ENCODE measurements around the gene SDF2L1.

The SDF2L1 gene

DNA sequence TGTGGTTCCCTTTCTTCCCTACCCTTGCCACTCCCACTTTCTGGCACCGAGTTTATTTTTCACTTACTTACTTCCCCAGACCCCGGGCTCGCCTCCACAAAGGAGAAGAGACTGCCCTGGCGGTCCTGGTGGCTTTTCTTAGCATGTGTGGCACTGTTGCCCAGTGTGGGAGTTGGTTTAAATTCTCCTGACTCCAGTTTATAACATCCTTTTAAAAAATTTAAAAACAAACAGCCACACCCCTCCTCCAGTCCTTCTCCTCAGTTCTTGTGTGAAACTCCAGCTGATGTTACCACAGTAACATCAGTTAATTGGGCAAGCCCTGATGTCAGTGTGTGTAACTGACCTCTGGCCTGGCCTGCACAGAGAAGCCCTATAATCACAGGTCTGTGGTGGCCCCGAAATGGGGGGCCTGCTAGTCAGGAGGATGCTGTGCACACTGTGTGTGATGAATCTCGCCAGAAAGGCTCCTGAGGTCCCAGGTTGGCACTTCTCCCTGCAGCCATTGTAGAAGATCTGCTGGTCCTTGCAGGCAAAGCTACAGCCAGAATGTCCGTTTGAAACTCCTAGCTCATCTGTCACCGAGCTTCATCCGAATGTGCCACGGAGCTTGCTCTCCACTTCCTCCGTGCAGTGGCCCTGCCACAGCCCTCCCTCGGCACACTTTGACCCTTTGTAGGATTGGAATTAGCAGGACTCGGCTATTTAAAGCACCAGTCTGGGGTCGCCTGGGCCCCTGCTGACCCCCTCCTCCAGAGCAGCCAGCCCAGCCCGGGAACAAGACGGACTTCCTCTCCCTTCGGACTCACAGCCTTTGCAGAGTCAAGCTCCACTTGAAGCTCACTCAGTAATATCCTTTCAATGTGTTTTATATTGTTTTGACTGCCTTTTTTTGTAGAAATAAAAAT, 19.8 kb upstream of the SDF2L1 start:
- DNase-seq (ENCODE audit: low spot score) = no peak

DNA sequence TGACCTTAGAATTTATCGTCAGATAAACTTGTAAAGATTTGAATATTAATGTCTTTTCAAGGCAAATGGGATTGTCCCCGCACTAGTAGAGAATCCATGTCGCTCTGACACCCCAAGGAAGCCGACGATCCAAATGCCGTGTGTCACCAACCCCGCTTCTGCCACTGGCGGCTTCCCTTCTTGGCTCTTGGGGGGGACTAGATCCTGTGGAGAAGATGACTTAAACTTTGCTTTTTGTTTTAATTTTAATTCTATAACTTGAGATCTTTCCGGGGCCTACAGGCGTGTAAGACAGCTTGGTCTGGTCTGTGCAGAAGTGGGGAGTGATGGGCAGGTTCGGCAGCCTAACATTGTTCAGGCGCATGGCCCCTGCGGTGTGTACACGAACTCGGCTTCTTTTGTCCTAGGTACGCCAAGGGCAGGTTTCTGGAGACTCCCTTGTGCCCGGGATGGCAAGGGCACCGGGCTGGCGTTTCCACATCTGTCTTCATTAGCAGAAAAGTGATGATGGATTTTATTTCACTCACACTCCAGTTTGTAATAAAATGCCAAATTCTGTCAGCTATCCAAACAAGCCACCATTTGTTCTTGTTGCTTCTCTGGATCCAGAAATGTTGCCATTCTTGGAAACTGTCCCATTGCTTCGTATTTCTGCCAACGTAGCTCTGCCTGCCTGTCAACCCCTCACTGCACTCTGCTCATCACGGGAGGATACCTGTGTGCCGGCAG, 19.0 kb upstream of the SDF2L1 start:
- no peak for DNase-seq (ENCODE audit: low spot score)

DNA sequence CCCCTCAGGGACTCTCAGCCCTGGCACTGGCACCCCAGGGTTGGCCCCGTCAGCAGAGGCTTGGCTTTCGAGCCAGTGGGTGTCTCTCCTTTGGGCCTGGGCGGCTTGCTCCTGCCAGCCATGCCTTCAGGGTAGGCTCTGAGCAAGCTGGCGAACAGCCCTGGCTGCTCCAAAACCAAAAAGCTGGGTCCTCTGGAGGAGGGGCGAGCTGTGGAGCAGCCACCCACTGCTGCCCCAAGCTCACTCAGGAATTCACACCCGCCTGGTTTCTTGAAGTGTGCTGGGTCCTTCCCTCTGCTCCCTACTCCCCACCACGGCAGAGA, 18.5 kb upstream of the SDF2L1 start:
- no peak for DNase-seq (ENCODE audit: low spot score)

DNA sequence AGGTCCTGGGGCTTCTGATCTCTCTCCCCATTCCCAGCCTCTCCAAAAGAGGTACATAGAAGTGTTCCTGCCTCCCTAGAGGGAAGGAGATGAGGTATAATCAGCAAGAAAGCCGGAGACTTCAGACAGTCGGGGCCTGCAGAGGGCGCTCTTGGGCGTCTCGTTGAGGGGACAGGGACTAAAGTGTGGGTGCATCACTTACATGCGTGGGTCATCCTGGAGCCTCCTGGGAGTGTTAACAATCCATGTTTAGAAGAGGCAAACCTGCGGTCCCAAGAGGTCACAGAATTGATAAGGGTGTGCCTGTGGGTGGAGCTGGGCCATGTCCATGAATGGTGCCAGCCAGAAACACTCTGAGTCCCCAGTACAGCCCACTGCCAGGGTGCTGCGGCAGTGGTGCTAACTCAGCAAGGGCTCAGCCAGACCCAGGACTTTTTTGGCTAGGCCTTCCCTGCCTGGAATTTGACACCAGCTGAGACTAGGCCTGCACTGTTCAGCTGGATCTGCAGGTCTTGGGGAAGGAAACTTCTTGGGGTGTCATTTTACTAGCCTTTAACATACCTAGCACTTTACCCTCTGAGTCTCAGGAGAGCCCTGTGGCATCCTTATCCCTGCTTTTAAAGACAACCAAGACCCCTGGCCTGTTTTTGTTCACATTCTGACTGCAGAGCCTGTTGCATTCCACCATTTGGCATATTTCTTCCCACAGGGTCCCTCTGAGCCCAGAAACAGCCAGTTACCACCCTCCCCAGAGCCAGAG, 17.8 kb upstream of the SDF2L1 start:
- DNase-seq (ENCODE audit: low spot score) = no peak

DNA sequence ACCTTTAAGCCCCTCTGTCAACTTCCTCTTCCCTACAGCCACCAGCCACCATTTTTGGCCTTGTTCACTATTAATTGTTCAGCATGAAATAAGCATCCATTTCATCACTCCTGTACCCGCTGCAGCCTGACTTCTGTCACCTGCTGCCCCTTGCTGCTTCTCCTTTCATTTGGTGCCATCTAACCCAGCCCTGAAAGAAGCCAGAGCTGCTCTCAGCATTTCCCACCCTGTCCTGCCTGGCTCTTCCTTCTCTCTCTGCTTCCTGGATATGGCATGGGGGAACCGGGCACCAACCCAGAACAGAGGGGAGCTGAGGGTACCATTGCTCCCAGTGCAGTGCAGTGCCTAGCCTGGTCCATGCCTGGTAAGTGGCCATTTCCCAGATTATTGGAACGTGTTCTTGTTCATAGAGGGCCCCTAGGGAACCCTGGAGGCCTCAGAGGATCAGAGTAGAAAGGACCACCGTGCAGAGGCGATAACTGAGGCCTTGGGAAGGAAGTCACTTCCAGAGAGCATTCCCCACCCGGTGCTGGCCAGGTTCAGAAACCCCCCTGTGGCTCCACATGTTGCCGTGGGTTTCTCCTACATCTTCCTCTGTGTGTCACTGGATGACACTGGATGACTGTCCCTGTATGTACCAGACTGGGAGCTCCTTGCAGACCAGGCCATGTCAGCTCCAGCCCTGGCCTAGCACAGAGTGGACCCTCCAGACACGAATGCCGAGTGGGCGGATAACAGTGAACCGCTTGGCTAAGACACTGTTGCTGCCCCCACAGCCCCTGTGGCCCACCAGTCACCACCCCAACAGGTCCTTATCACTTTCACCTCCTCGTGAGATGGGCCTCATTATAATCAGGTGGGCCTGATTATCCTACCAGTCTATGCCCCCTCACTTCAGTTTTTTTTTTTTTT, 17.0 kb upstream of the SDF2L1 start:
- DNase-seq (ENCODE audit: low spot score) = no peak

DNA sequence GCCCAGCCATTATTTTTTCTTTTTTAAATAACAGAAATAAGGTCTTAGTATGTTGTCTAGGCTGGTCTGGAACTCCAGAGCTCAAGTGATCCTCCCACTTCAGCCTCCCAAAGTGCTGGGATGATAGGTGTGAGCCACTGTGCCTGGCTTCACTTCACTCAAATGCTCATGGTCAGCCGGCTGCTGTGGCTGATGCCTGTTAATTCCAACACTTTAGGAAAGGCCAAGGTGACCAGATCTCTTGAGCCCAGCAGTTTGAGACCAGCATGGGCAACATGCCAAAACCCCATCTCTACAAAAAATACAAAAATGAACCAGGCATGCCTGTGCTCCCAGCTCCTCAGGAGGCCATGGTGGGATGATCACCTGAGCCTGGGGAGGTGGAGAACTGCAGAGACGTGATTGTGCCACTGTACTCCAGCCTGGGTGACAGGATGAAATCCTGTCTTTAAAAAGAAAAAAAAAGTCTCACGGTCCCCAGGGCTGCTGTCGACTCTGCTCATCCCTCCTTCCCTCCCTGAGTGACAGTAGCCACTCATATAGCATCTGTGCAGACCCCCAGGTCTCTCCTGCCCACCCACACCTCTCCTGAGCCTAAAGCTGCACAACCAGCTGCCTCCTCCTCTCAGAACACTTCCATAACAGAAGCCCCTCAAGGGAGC, 15.9 kb upstream of the SDF2L1 start:
- no peak for DNase-seq (ENCODE audit: low spot score)

DNA sequence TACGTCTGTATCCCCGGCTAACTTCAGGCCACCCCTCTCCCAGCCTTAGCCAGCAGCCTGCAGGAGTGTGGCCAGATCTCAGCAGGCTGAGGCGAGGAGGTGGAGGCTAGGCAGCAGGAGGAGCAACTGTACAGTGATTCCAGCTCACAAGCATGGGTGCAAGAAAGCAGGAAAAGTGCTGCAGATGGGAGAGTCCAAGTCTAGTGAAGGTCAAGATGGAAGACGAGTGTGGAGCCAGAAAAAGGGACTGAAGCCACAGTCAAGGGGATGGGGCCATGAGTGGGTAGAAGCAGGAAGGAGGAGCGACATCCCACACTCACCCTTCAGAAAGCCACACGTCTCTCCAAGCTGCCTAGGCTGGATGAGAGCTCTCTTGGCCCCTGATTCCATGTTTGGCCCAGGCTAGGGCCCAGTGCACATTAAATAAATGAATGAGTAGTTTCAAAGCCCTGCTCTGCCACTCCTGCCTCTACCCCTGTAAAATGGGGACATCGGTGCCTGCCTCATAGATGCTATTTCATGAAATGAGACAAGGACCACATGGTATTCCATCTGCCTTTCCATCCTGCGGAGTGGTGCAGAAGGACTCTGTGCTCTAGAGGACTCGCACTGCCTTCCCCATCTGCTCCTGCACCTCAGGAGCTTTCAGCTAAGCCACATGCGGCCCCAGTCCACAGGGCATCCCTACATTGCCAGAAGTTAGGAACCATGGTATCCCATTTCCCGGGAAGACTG, 15.2 kb upstream of the SDF2L1 start:
- DNase-seq (ENCODE audit: low spot score) = no peak

DNA sequence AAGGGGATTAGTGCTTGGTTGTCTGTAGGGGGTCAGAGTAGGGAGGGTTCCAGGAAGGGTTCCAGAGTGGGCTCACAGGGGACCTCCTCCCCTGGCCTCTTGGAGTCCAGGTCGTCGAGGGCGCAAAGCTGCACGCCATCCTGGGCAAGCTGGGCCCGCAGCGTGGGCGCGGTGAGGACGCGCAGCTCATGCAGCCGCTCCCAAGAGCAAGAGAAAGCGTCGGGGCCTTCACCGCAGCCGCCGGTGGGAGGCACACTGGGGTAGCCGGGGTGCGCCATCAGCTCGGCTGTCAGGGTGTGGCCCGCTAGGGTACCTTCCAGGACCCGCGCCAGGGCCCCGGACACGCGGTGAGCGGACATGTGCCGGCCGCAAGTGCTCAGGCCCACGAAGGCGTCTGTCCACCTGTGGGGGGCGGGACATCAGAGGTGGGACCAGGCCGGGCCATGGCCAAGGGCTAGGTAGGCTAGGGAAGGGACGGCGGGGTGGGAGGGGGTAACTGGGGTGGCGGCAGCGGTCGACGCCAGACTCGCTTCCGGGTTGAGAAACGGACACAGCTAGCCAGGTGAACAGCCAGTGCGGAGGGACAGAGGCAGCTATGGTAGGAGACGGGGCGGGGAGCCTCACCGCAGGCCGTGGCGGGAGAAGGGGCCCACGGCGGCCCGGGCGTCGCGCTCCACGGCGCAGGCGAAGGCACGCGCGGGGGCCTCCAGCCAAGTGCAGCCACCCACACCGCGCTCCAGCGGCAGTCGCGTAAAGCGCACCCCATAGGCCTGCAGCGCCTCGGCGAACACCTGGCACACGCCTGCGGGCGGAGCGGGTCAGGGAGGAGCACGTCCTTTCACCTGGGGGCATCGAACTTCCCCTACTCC, 13.5 kb upstream of the SDF2L1 start:
- DNase-seq (ENCODE audit: low spot score) = no peak

DNA sequence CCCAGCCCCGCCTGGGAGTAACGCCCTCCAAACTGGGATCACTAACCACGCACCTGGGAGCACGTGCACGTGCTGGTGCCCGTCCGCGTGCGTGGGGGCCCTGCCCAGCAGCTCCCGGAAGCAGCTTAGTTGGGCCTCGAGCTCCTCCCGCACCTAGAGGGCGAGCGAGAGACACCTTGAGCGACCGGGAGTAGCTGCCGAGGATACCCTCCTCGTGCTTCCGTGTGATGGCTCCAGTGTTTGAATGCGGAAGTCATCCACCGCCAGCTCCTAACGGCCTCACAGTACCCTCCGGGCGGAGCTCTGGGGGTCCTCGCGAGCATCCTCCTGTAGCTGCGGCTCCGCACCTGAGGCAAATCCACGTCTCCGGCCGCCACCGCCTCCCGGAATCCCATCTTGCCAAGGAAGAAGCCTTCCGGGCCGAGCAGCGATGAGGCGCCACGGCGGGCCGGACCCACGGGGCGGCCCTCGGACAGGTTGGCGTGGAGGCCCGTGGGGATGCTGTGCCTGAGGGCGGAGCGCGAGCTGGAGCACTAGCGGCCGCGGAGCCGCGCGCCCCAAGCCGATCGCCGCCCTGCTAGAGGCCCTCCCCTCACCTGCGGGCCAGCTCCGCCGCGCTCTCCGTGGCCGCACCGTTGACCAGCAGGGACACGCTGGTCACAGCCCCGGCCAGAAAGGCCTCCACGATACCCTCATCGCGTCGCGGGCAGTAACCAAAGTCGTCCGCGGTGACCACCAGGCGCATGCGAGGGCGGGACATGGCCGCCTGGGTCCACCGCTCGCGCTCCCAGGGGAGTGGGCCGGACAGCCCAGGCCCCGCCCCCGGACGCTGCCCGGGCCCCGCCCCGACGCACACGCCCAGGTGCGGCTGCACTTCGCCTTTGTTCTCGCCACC, 12.6 kb upstream of the SDF2L1 start, which contains the start of gene YDJC:
YDJC (minus strand) TSS at position 768 of the 895 bp plus-strand sequence; CDS start at position 760, 8 bp downstream.
- peak; percentile 94 for DNase-seq (ENCODE audit: low spot score)

DNA sequence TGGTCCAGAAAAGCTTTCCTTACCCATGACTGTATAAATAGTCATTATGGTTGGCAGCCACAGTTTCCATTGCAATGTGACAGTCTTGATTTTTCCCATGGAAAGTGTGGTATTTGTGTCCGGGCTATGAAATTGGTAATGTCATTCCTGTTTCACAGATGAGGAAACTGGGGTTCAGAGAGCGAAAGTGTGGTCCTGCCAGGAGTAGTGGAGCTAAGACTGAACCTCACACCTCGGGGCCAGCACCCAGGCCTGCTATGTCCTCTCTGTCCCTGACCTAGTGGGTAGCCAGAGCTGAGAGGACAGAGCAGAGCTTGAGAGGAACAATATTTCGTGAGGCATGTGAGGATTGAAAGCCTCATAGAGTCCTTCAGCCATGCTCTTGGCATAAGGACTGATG, 11.1 kb upstream of the SDF2L1 start:
- no peak for DNase-seq (ENCODE audit: low spot score)

DNA sequence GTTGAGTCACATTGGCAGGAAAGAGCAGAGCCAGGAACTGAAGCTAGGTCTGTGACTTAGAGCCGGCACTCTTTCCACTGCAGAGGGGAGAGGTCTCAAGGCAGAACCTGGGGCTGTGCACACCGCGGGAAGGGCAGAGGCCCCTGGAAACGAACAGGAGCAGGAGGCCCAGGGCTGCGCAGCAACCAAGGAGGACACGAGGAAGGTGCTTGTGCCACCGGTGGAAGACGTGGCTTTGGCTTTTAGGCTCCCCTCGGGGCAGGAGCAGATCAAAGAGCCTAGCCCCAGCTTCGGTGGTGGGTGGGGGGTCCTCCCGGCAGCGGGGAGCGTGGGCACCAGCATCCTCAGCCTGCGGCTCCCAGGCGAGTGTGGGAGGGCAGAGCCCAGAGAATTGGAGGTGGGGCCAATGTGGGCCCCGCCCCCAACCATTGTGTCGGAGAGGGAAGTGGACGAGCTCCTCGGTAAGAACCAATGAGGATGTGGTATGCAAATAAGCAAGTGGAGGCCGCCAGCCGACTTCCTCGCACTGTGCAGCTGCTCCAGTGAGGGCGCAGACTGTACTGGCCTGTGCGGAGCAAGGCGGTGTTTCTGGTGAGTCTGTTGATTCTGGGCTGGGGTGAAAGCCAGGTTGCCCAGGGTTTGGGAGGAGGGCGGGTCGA, 9.7 kb upstream of the SDF2L1 start, which contains the start of gene CCDC116:
CCDC116 (plus strand) TSS at position 524 of the 659 bp plus-strand sequence. CDS start 422 bp downstream, outside the sequence.
- peak; percentile 90 for DNase-seq (ENCODE audit: low spot score)

DNA sequence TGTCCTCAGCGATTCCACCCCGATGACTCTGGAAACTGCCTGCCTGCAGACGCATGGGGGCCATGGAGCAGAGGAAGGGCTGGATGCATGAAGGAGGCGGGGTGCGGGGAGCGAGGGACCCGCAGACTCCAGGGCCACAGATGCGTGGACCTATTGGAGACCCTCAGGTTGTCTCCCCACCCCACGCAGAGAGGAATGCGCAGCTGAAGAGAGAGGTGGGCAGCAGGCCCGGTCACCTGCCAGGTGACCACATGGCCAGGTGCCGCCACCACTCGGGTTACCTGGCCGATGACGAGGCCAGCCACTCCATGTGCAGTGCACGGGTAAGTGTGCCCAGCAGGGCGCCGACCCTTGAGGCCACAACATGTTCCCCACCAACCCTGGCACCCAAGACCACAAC, 9.2 kb upstream of the SDF2L1 start:
- no peak for DNase-seq (ENCODE audit: low spot score)

DNA sequence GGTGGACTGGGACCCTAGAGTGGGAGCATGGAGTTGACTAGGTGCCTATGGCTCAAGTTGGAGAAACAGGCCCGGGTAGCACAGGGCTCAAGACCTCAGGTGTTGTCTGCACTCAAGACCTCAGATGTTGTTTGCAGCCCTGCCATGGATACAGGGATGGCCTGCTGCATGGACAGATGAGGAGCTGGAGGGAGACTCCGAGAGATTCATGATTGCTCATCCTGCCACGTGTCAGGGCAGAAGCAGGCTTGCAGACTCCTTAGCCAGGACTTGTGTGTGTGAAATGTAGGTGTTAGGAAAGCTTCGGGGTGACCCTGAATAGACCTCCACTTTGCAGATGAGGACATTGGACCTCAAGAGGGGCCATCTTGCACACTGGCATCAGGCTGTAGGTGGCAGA, 8.6 kb upstream of the SDF2L1 start:
- no peak for DNase-seq (ENCODE audit: low spot score)

DNA sequence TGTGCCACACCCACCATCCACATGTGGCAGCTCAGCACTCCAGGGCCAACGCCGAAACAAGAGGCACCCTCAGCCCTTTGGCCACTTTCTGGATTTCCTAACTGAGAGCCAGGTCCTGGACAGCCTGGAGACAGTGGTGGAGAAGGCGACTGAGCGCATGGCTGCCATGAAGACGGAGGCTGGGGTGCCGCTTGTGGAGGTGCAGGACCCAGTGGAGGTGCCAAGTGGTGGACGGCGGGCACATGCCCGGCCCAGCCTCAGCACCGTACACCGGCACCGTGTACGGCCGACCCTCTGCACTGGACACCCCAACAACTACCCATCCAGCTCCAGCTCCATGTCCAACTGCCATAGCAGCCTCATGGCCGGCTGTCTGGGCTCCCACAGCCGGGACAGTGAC, 8.0 kb upstream of the SDF2L1 start:
- no peak for DNase-seq (ENCODE audit: low spot score)

DNA sequence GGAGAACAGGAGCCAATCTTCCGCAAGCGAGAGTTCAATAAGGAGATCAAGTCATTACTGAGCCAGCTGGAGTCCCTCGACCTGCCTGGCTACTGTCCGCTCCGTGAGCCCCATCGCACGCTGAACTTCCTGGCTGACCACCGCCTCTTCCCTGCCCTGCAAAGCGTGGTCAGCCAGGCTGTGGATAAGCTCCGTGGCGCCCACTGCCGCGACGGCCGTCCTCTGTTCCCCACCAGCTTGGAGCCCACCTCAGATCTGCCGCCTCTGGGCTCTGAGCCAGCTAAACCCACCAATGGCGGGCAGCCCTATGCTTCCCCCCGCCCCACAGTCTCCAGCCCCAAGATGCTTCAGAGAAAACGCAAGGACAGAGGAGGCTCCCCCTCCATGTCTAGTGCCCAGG, 7.3 kb upstream of the SDF2L1 start:
- no peak for DNase-seq (ENCODE audit: low spot score)

DNA sequence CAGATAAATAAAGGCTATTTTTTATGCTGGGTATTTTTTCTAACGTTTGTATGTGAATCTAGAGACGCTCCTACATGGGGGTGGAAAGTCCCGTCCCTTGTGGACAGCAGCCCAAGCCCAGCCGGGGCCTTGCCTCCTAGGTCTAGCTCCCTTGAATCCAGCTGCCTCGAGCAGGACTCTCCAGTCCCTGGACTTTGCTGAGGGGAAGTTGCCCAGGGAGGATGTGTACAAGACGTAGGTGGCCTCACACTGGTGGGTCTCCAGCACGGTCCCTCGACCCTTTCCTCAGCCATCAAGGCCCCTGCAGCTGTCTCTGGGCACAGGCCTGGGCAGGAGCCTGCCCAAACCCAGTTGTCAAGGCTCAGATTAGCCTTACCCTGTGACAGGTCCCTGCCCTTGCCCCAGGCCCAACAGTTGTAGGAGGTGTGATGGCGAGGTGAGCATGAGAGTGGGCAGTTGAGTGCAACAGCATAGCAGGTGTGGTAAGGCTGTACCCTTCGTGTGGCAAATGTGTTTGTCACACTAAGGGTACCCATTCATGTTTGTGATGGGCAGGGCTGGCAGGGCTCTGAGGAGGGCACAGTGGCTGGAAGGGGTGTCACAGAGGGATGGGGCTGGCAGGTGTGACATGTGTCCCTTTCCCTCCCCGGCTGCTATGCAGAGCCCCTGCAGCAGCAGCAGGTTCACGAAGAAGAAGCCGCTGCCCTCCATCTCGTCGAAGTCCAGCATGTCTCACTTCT, 6.2 kb upstream of the SDF2L1 start:
- DNase-seq (ENCODE audit: low spot score) = no peak

Measured in SK-N-DZ (cell line).